Endometrial microvascular endothelial cells (primary cell): Measurements from ENCODE around the gene CGGBP1. TPM values are rescaled to one million over a fixed set of nuclear protein-coding genes. Genes with fewer than 3 reads are reported as not detected.

Experiments used
- in situ Hi-C: cut with HindIII; loops from 2 replicates; pipeline ENCODE4 v1.10.0; 2017; ENCODE audit warnings: low sequenced_read_pairs, low pct_unique_long_range_greater_than_20kb; ENCODE audit errors: inconsistent ontology term
- total RNA-seq: library from RNA; depleted of rRNA; stranded (reverse); fragments of >200 nt; gene quantifications from one replicate; pipeline ENCODE4 v1.2.3, GENCODE V29; 2015; ENCODE audit errors: inconsistent ontology term

The CGGBP1 gene
- total RNA-seq: 47.0 TPM

- in situ Hi-C loops: no loop called here
Observed at GRCh38 chr3:88058581-88059379, at the start of gene CGGBP1, which contains the start of gene ZNF654. TSS of gene CGGBP1 (minus strand) at chr3:88059005. CDS start at chr3:88055976, 3,029 bp downstream. TSS of gene ZNF654 (plus strand) at chr3:88059255. CDS start at chr3:88059320, 65 bp downstream.

- in situ Hi-C loops: no loop called here
Observed at GRCh38 chr3:88105325-88105724, 46.5 kb upstream of the CGGBP1 start.

- in situ Hi-C loops: no loop called here
Observed at GRCh38 chr3:88101142-88101541, 42.3 kb upstream of the CGGBP1 start.

GRCh38 chr3:88093266-88093665 lies 34.5 kb upstream of the CGGBP1 start:
- in situ Hi-C loops: no loop called here

GRCh38 chr3:88092270-88092669 lies 33.5 kb upstream of the CGGBP1 start:
- in situ Hi-C loops: no loop called here

- in situ Hi-C loops: no loop called here
Observed at GRCh38 chr3:88090681-88091080, 31.9 kb upstream of the CGGBP1 start.

- in situ Hi-C loops: no loop called here
Observed at GRCh38 chr3:88084097-88084501, 25.3 kb upstream of the CGGBP1 start.

GRCh38 chr3:88082854-88083253 lies 24.0 kb upstream of the CGGBP1 start:
- in situ Hi-C loops: no loop called here

- in situ Hi-C loops: no loop called here
Observed at GRCh38 chr3:88078932-88079331, 20.1 kb upstream of the CGGBP1 start.

GRCh38 chr3:88076712-88077111 lies 17.9 kb upstream of the CGGBP1 start:
- in situ Hi-C loops: no loop called here

GRCh38 chr3:88075497-88075896 lies 16.7 kb upstream of the CGGBP1 start:
- in situ Hi-C loops: no loop called here

- in situ Hi-C loops: no loop called here
Observed at GRCh38 chr3:88075072-88075471, 16.3 kb upstream of the CGGBP1 start.

GRCh38 chr3:88061746-88062145 lies 2.9 kb upstream of the CGGBP1 start:
- in situ Hi-C loops: no loop called here

GRCh38 chr3:88059380-88060170 lies 770 bp upstream of the CGGBP1 start:
- in situ Hi-C loops: no loop called here

- in situ Hi-C loops: no loop called here
Observed at GRCh38 chr3:88058306-88058580, 562 bp downstream of the CGGBP1 start.

GRCh38 chr3:88057630-88058305 lies 1.0 kb downstream of the CGGBP1 start:
- in situ Hi-C loops: no loop called here

- in situ Hi-C loops: no loop called here
Observed at GRCh38 chr3:88046766-88047165, 12.0 kb downstream of the CGGBP1 start.

GRCh38 chr3:88044411-88044810 lies 14.4 kb downstream of the CGGBP1 start:
- in situ Hi-C loops: no loop called here

GRCh38 chr3:88041005-88041404 lies 17.8 kb downstream of the CGGBP1 start:
- in situ Hi-C loops: no loop called here

GRCh38 chr3:88040529-88040928 lies 18.3 kb downstream of the CGGBP1 start:
- in situ Hi-C loops: no loop called here
